Measurements from ENCODE around the gene PPM1F.

PPM1F gene

GRCh38 chr22:21952586-21953571 is at the start of gene PPM1F:
Gene PPM1F (minus strand): TSS chr22:21952848. CDS start chr22:21946048, 6,800 bp downstream.
- DNase-seq (ENCODE audit: low read depth) = peak; percentile 51

- DNase-seq (ENCODE audit: low read depth) = no peak
Measured at GRCh38 chr22:22001664-22002525, 49.2 kb upstream of the PPM1F start.

GRCh38 chr22:21998595-21999247 is 46.1 kb upstream of the PPM1F start:
- DNase-seq (ENCODE audit: low read depth) = no peak

GRCh38 chr22:21996175-21996720 is 43.6 kb upstream of the PPM1F start:
- no peak for DNase-seq (ENCODE audit: low read depth)

- DNase-seq (ENCODE audit: low read depth) = no peak
Measured at GRCh38 chr22:21995660-21996059, 43.0 kb upstream of the PPM1F start.

- DNase-seq (ENCODE audit: low read depth) = no peak
Measured at GRCh38 chr22:21994881-21995444, 42.3 kb upstream of the PPM1F start.

- DNase-seq (ENCODE audit: low read depth) = no peak
Measured at GRCh38 chr22:21992593-21993237, 40.1 kb upstream of the PPM1F start.

GRCh38 chr22:21991774-21992173 is 39.1 kb upstream of the PPM1F start:
- no peak for DNase-seq (ENCODE audit: low read depth)

- no peak for DNase-seq (ENCODE audit: low read depth)
Measured at GRCh38 chr22:21991304-21991596, 38.6 kb upstream of the PPM1F start.

- no peak for DNase-seq (ENCODE audit: low read depth)
Measured at GRCh38 chr22:21990445-21991303, 38.0 kb upstream of the PPM1F start.

- no peak for DNase-seq (ENCODE audit: low read depth)
Measured at GRCh38 chr22:21989049-21989448, 36.4 kb upstream of the PPM1F start.

GRCh38 chr22:21985214-21985613 is 32.6 kb upstream of the PPM1F start:
- DNase-seq (ENCODE audit: low read depth) = no peak

GRCh38 chr22:21984793-21985192 is 32.1 kb upstream of the PPM1F start:
- peak; percentile 65 for DNase-seq (ENCODE audit: low read depth)

- DNase-seq (ENCODE audit: low read depth) = peak; percentile 80
Measured at GRCh38 chr22:21982338-21982965, 29.8 kb upstream of the PPM1F start, which contains the start of gene TOP3B. Gene TOP3B (minus strand): TSS chr22:21982787. CDS start chr22:21975709, 7,078 bp downstream.

- DNase-seq (ENCODE audit: low read depth) = peak; percentile 6
Measured at GRCh38 chr22:21981874-21982273, 29.2 kb upstream of the PPM1F start.

- DNase-seq (ENCODE audit: low read depth) = no peak
Measured at GRCh38 chr22:21980547-21980946, 27.9 kb upstream of the PPM1F start.

GRCh38 chr22:21978564-21979386 is 26.1 kb upstream of the PPM1F start:
- no peak for DNase-seq (ENCODE audit: low read depth)

- DNase-seq (ENCODE audit: low read depth) = no peak
Measured at GRCh38 chr22:21977814-21978213, 25.2 kb upstream of the PPM1F start.

GRCh38 chr22:21975854-21976345 is 23.3 kb upstream of the PPM1F start:
- DNase-seq (ENCODE audit: low read depth) = no peak

All from iris pigment epithelial cell (primary cell).